ENCODE results near the gene ANO1. TPM values are rescaled to one million over a fixed set of nuclear protein-coding genes. Genes with fewer than 3 reads are reported as not detected.
A peak's percentile ranks its signal among the peaks of the same experiment; 100 is the strongest.

ANO1 gene
- total RNA-seq, 1 donor from 2014 or later = 0.14 TPM

DNA sequence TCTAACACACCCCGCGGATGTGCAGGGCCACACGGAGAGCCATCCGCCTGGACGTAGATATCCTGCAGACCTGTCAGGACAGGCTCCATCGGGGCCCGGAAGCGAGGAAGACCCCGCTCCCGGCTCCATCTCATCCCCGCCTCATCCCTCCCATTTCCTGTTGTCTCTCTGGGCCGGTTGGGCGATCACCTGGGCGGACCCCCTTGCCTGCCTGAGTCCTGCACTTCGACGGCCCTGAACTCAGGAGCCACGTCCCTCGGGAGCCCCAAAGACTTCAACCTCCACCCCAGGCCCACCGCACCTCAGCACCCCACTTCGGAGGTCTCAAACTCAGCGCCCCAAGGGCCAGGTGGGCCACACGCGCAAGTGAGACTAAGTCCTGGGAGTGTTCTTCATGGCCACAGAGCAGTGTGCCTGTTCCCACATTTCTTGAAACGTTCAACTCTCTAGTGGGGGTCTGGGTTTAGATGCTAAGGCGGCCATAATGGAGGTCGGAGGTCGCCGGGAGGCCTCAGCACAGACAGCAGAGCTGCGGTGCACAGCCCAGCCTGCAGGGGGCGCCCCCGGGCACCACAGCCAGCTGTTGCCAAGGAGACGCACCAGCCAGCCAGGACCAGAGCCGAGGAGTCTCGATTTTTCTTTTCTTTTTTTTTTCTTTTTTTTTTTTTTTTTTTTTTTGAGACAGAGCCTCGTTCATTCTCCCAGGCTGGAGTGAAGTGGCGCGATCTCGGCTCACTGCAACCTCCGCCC, 99.0 kb downstream of the ANO1 start:
- no peaks in the 10 kb centered on the region for H3K9me3 ChIP-seq (ENCODE audit: insufficient read depth, low read depth, low read length)
- Mint-ChIP-seq H3K9me3 (ENCODE audit: unreplicated experiment) (no peaks in the 10 kb centered on the region), H3K4me3 (ENCODE audit: unreplicated experiment) (no peak overlapping the region), H3K27ac (ENCODE audit: unreplicated experiment) (no peak overlapping the region), H3K27me3 (ENCODE audit: low read depth, unreplicated experiment) (peaks cover 30% of the 10 kb centered on the region), H3K36me3 (ENCODE audit: low read depth, unreplicated experiment) (no peaks in the 10 kb centered on the region), H3K4me1 (ENCODE audit: low read depth, unreplicated experiment) (no peaks in the 10 kb centered on the region)
- no peak overlapping the region for H3K4me3 ChIP-seq (ENCODE audit: insufficient read depth, low read depth, low read length)
- H3K36me3 ChIP-seq (ENCODE audit: insufficient read depth, low read length) = no peaks in the 10 kb centered on the region
- no peak overlapping the region for H2AFZ ChIP-seq (ENCODE audit: low read depth, low read length)
- H3K79me2 ChIP-seq (ENCODE audit: insufficient read depth, low read length) = no peaks in the 10 kb centered on the region
- FAIRE-seq (no peak), DNase-seq (ENCODE audit: low read depth) (no peak)
- no peak overlapping the region for H3K27ac ChIP-seq (ENCODE audit: low read depth, low read length)
- TF ChIP-seq, protein P1, sequence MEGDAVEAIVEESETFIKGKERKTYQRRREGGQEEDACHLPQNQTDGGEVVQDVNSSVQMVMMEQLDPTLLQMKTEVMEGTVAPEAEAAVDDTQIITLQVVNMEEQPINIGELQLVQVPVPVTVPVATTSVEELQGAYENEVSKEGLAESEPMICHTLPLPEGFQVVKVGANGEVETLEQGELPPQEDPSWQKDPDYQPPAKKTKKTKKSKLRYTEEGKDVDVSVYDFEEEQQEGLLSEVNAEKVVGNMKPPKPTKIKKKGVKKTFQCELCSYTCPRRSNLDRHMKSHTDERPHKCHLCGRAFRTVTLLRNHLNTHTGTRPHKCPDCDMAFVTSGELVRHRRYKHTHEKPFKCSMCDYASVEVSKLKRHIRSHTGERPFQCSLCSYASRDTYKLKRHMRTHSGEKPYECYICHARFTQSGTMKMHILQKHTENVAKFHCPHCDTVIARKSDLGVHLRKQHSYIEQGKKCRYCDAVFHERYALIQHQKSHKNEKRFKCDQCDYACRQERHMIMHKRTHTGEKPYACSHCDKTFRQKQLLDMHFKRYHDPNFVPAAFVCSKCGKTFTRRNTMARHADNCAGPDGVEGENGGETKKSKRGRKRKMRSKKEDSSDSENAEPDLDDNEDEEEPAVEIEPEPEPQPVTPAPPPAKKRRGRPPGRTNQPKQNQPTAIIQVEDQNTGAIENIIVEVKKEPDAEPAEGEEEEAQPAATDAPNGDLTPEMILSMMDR (IDR thresholded peaks at IDR 0.05; ENCODE audit: insufficient read depth, low read depth, low read length) = peak; percentile 38
- TF ChIP-seq EZH2 (IDR thresholded peaks at IDR 0.05; ENCODE audit: insufficient read depth, low read length) = no peak
- no peaks in the 10 kb centered on the region for H4K20me1 ChIP-seq (ENCODE audit: insufficient read depth, low read length)
- H3K4me1 ChIP-seq (ENCODE audit: insufficient read depth, low read length) = no peaks in the 10 kb centered on the region
- no peak overlapping the region for H3K9ac ChIP-seq (ENCODE audit: low read length)
- H3K27me3 ChIP-seq (ENCODE audit: insufficient read depth, low read length) = no peaks in the 10 kb centered on the region
- H3K4me2 ChIP-seq (ENCODE audit: low read length) = no peak overlapping the region

DNA sequence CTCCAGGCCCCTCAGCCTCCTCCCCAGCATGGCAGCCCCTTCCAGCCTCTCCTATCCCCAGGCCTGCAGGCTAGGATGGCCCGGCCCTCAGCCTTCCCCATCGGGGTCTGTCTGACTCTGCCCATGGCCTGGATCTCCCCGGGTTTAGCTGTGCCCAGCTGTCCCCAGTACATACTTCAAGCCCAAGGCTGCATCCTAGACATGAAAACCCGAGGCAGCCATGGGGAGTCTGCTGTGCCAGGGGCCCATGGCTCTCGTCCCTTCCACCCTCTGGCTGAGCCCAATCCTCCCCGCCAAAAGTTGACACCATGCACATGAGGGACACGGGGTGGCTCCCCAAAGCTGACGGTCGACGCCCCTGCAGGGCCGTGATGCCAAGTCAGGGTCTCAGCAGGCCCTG, 102.8 kb downstream of the ANO1 start:
- Mint-ChIP-seq H3K4me1 (ENCODE audit: low read depth, unreplicated experiment) (no peaks in the 10 kb centered on the region), H3K9me3 (ENCODE audit: unreplicated experiment) (peaks cover 3% of the 10 kb centered on the region), H3K4me3 (ENCODE audit: unreplicated experiment) (no peak overlapping the region), H3K27ac (ENCODE audit: unreplicated experiment) (no peak overlapping the region), H3K27me3 (ENCODE audit: low read depth, unreplicated experiment) (peaks cover 41% of the 10 kb centered on the region), H3K36me3 (ENCODE audit: low read depth, unreplicated experiment) (no peaks in the 10 kb centered on the region)
- no peak overlapping the region for H3K4me3 ChIP-seq (ENCODE audit: insufficient read depth, low read depth, low read length)
- DNase-seq (ENCODE audit: low read depth) = no peak
- FAIRE-seq = no peak
- no peaks in the 10 kb centered on the region for H3K27me3 ChIP-seq (ENCODE audit: insufficient read depth, low read length)
- TF ChIP-seq EZH2 (IDR thresholded peaks at IDR 0.05; ENCODE audit: insufficient read depth, low read length) = no peak
- TF ChIP-seq, protein P1 (IDR thresholded peaks at IDR 0.05; ENCODE audit: insufficient read depth, low read depth, low read length) = no peak
- no peaks in the 10 kb centered on the region for H3K36me3 ChIP-seq (ENCODE audit: insufficient read depth, low read length)
- no peak overlapping the region for H3K4me2 ChIP-seq (ENCODE audit: low read length)
- H3K9me3 ChIP-seq (ENCODE audit: insufficient read depth, low read depth, low read length) = no peaks in the 10 kb centered on the region
- no peak overlapping the region for H3K27ac ChIP-seq (ENCODE audit: low read depth, low read length)
- no peak overlapping the region for H2AFZ ChIP-seq (ENCODE audit: low read depth, low read length)
- no peaks in the 10 kb centered on the region for H3K79me2 ChIP-seq (ENCODE audit: insufficient read depth, low read length)
- H3K9ac ChIP-seq (ENCODE audit: low read length) = no peak overlapping the region
- no peaks in the 10 kb centered on the region for H3K4me1 ChIP-seq (ENCODE audit: insufficient read depth, low read length)
- H4K20me1 ChIP-seq (ENCODE audit: insufficient read depth, low read length) = no peaks in the 10 kb centered on the region

DNA sequence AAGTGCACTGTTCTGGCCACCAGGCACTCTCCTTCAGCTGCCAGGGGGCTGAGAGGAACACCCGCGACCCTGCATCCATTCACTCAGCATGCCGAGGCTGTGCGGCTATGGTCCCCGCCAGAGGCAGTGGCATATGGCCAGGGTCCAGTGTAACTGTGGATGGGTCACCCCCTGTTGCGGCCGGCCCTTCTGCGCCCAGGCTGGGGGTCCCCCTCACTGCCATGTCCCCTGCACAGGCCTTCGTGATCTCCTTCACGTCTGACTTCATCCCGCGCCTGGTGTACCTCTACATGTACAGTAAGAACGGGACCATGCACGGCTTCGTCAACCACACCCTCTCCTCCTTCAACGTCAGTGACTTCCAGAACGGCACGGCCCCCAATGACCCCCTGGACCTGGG, 104.1 kb downstream of the ANO1 start:
- H3K36me3 Mint-ChIP-seq (ENCODE audit: low read depth, unreplicated experiment) = no peaks in the 10 kb centered on the region
- H3K4me3 Mint-ChIP-seq (ENCODE audit: unreplicated experiment) = no peak overlapping the region
- Histone ChIP-seq H3K9ac (ENCODE audit: low read length) (no peak overlapping the region), H3K27me3 (ENCODE audit: insufficient read depth, low read length) (no peaks in the 10 kb centered on the region), H3K27ac (ENCODE audit: low read depth, low read length) (no peak overlapping the region), H3K4me1 (ENCODE audit: insufficient read depth, low read length) (no peaks in the 10 kb centered on the region), H3K36me3 (ENCODE audit: insufficient read depth, low read length) (no peaks in the 10 kb centered on the region), H3K79me2 (ENCODE audit: insufficient read depth, low read length) (no peaks in the 10 kb centered on the region), H4K20me1 (ENCODE audit: insufficient read depth, low read length) (no peaks in the 10 kb centered on the region), H3K9me3 (ENCODE audit: insufficient read depth, low read depth, low read length) (no peaks in the 10 kb centered on the region), H3K4me3 (ENCODE audit: insufficient read depth, low read depth, low read length) (no peak overlapping the region), H2AFZ (ENCODE audit: low read depth, low read length) (no peak overlapping the region), H3K4me2 (ENCODE audit: low read length) (no peak overlapping the region)
- FAIRE-seq = no peak
- H3K27ac Mint-ChIP-seq (ENCODE audit: unreplicated experiment) = no peak overlapping the region
- H3K9me3 Mint-ChIP-seq (ENCODE audit: unreplicated experiment) = peaks cover 3% of the 10 kb centered on the region
- H3K4me1 Mint-ChIP-seq (ENCODE audit: low read depth, unreplicated experiment) = no peaks in the 10 kb centered on the region
- TF ChIP-seq, protein P1 (IDR thresholded peaks at IDR 0.05; ENCODE audit: insufficient read depth, low read depth, low read length) = no peak
- DNase-seq (ENCODE audit: low read depth) = no peak
- H3K27me3 Mint-ChIP-seq (ENCODE audit: low read depth, unreplicated experiment) = peaks cover 46% of the 10 kb centered on the region
